CD8-positive, alpha-beta memory T cell (primary cell): Measurements from ENCODE around the gene LCN1. TPM values are rescaled to one million over a fixed set of nuclear protein-coding genes. Genes with fewer than 3 reads are reported as not detected.

Source experiments
- CTCF ChIA-PET: fragments of 350-600 bp; sonication (Branson Sonifier 250); formaldehyde crosslinking; loops from one replicate; lab custom pipeline; 2021; ENCODE audit warnings: antibody characterized with exemption; lab: Charles Lee
- POLR2A ChIA-PET: fragments of 350-600 bp; sonication (Branson Sonifier 250); formaldehyde crosslinking; loops from one replicate; lab custom pipeline; 2021; ENCODE audit warnings: antibody characterized with exemption; lab: Charles Lee
- DNase-seq, 5 donors: peaks; one replicate each; pipeline versions ENCODE4 v3.0.0 to v3.0.0-alpha.2; 2020 to 2022; ENCODE audit warnings: mixed read lengths in 1 of 5
- H3K27ac ChIP-seq: one replicate; pipeline ENCODE4 v1.7.0; 2013; ENCODE audit warnings: low read depth, mild to moderate bottlenecking, low read length, moderate library complexity
- H3K27me3 ChIP-seq: 2 replicates; pipeline ENCODE4 v1.7.0; 2013; ENCODE audit warnings: low read length, mild to moderate bottlenecking; ENCODE audit not compliant: insufficient read depth, poor library complexity, severe bottlenecking
- H3K36me3 ChIP-seq: 2 replicates; pipeline ENCODE4 v1.7.0; 2013; ENCODE audit warnings: mild to moderate bottlenecking, low read length, moderate library complexity; ENCODE audit not compliant: insufficient read depth
- H3K4me1 ChIP-seq: 2 replicates; pipeline ENCODE4 v1.7.0; 2013; ENCODE audit warnings: mild to moderate bottlenecking, low read length, moderate library complexity; ENCODE audit not compliant: insufficient read depth
- H3K4me3 ChIP-seq: 2 replicates; pipeline ENCODE4 v1.7.0; 2013; ENCODE audit warnings: mild to moderate bottlenecking, low read length
- H3K9me3 ChIP-seq: 2 replicates; pipeline ENCODE4 v1.7.0; 2013; ENCODE audit warnings: mild to moderate bottlenecking, low read length
- H3K27ac Mint-ChIP-seq, 8 donors: one replicate each; pipeline ENCODE4 v1.8.0; 2020 to 2021; ENCODE audit warnings: mixed read lengths in 8 of 8, mild to moderate bottlenecking in 6 of 8, inconsistent platforms in 3 of 8, moderate library complexity in 3 of 8
- H3K27me3 Mint-ChIP-seq, 2 donors: one replicate each; pipeline ENCODE4 v1.8.0; 2020 to 2021; ENCODE audit warnings: mixed read lengths in 2 of 2, mild to moderate bottlenecking in 1 of 2, moderate library complexity in 1 of 2
- H3K36me3 Mint-ChIP-seq, 3 donors: one replicate each; pipeline ENCODE4 v1.8.0; 2020 to 2021; ENCODE audit warnings: mixed read lengths in 3 of 3, inconsistent platforms in 1 of 3, mild to moderate bottlenecking in 1 of 3
- H3K4me1 Mint-ChIP-seq, 3 donors: one replicate each; pipeline ENCODE4 v1.8.0; 2020 to 2021; ENCODE audit warnings: mixed read lengths in 3 of 3, inconsistent platforms in 1 of 3, mild to moderate bottlenecking in 1 of 3
- H3K4me3 Mint-ChIP-seq, 7 donors: one replicate each; pipeline ENCODE4 v1.8.0; 2020 to 2021; ENCODE audit warnings: mixed read lengths in 7 of 7, mild to moderate bottlenecking in 6 of 7, moderate library complexity in 4 of 7, inconsistent platforms in 2 of 7
- H3K9me3 Mint-ChIP-seq, 5 donors: one replicate each; pipeline ENCODE4 v1.8.0; 2020 to 2022; ENCODE audit warnings: mixed read lengths in 5 of 5, mild to moderate bottlenecking in 3 of 5, moderate library complexity in 2 of 5, inconsistent platforms in 1 of 5
- polyA plus RNA-seq: library from polyadenylated mRNA; unstranded; fragments of 300-500 nt; fragmentation: Illumina TruSeq; gene quantifications from one replicate; pipeline ENCODE4 v1.2.3, GENCODE V29; 2021
- total RNA-seq, 2 experiments: library from RNA; stranded (reverse); gene quantifications; one replicate each; pipeline ENCODE4 v1.2.3, GENCODE V29; 2021

Gene LCN1
- total and polyA plus RNA-seq, 3 experiments from 2014 or later = not detected

DNA sequence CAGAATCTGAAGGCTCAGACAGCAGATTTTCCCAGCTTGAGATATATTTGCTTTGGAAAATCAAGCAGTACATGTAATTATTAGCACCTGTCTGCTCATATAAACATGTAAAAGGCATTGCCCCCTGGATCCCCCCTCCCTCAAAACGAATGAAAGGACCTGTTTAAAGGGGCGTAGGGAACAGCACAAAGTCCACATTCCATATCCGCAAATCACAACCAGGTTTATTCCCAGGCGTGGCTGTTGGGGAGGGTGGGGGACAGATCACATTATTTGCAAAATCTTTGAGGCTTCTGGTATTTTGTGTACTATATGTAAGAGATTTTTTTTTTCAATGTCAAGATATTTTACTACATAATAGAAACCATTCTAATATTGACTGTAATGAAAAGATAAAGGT is 29.5 kb upstream of the LCN1 start:
- H3K36me3 ChIP-seq = no peaks in the 10 kb centered on the region
- no peaks in the 10 kb centered on the region for H3K4me1 Mint-ChIP-seq
- no peak for DNase-seq
- no peak overlapping the region for H3K27ac ChIP-seq
- no peaks in the 10 kb centered on the region for H3K27me3 ChIP-seq
- H3K4me1 ChIP-seq = no peaks in the 10 kb centered on the region
- no peaks in the 10 kb centered on the region for H3K9me3 Mint-ChIP-seq
- H3K27ac Mint-ChIP-seq = no peak overlapping the region
- ChIA-PET CTCF (interaction anchor here (2.3 kb wide), 1 partner anchor 13 kb away, joined by 7 read pairs; no protein-coding TSS in a partner anchor), POLR2A (no interaction called here)
- H3K27me3 Mint-ChIP-seq = peaks cover 0 to 23% of the 10 kb centered on the region in 2 donors
- H3K4me3 Mint-ChIP-seq = no peak overlapping the region
- no peak overlapping the region for H3K4me3 ChIP-seq
- no peaks in the 10 kb centered on the region for H3K9me3 ChIP-seq
- no peaks in the 10 kb centered on the region for H3K36me3 Mint-ChIP-seq

DNA sequence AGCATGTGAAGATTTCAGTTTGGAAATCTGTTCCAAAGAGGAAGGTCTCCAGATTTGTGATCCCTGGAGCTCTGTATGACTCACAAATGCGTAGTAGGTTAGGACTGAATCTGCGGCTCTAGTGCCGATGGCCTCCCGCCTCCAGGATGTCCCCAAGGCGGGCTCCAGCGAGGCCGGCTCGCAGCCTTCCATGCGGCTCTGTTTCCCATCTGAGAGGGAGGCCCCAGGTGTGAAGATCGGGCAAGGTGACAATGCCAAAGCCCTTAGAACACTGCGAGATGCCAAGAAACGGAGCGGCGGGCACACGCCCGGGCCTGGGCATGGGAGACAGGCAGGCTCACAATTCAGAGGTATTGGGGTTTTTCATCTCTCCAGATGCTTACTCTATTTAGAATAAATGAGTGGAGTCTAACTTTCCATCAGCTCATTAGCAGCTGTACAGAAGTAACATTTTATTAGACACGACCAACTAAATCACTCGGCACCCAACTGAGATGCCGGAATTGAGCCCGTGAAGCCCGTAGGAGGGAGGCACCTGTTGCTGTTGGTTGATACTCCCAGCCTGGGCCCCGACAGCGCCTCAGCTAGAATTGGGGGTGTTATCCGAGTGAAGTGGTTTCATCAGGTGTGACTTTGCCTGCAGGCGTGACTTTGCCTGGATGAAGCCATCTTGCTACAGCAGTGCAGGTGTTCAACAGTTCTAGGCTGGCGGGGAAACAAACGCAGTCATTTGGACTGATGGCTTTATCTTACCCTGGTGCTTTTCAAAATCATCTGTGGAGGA is 28.2 kb upstream of the LCN1 start:
- no peaks in the 10 kb centered on the region for H3K4me1 Mint-ChIP-seq
- no peak overlapping the region for H3K4me3 Mint-ChIP-seq
- no peaks in the 10 kb centered on the region for H3K36me3 ChIP-seq
- H3K9me3 ChIP-seq = no peaks in the 10 kb centered on the region
- no peak overlapping the region for H3K27ac Mint-ChIP-seq
- no peaks in the 10 kb centered on the region for H3K9me3 Mint-ChIP-seq
- H3K27me3 Mint-ChIP-seq = peaks cover 3 to 26% of the 10 kb centered on the region in 2 donors
- H3K4me1 ChIP-seq = no peaks in the 10 kb centered on the region
- no peaks in the 10 kb centered on the region for H3K36me3 Mint-ChIP-seq
- POLR2A ChIA-PET = no interaction called here
- H3K27me3 ChIP-seq = no peaks in the 10 kb centered on the region
- peak in 1 of 5 donors; percentile 26 for DNase-seq
- CTCF ChIA-PET = interaction anchor here (2.3 kb wide), 1 partner anchor 12 kb away, joined by 7 read pairs; no protein-coding TSS in a partner anchor
- no peak overlapping the region for H3K4me3 ChIP-seq
- H3K27ac ChIP-seq = no peak overlapping the region

DNA sequence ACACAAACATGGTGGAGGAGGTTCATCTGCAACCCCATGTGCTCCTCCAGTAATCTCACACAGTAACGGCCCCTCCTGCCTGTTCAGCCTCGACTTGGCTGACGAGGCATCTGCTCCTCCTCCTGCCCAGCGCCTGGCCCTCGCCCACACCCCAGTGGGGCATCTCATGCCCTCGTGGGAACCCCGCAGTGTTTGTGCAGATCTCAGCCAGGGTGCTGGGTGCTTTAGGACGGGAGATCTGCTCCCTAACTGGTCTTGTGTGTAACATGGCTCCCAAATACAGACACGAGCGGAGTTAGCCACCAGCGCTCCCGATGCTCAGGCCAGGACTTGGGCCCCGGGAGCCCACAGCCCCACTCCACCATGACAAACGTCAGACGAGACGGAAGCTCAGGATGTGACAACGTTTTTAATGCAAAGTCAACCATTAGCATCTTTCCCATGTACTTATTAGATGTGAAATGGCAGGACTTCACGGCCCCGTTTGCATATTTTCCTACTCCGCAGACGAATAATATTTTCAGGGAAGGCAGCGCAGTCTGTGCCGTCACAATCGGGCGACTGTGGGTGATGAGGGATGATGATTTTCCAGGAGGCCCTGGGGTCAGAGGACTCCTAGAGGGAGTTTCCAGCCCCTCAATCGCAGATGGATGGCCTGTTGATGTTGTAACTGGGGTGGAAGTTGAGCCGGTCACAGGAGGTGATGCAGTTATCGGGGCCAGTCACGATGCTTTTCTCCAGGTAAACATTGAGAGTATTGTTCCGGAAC is 26.3 kb upstream of the LCN1 start:
- CTCF ChIA-PET = no interaction called here
- no peak overlapping the region for H3K4me3 ChIP-seq
- no peaks in the 10 kb centered on the region for H3K27me3 ChIP-seq
- Mint-ChIP-seq H3K4me3 (peak overlapping the region in 1 of 7 donors; percentile 32), H3K36me3 (no peaks in the 10 kb centered on the region), H3K4me1 (peaks cover 0 to 8% (median 0%) of the 10 kb centered on the region in 3 donors), H3K27ac (peak overlapping the region in 1 of 8 donors; percentile 54), H3K27me3 (peaks cover 3 to 27% of the 10 kb centered on the region in 2 donors), H3K9me3 (no peaks in the 10 kb centered on the region)
- peaks cover 6% of the 10 kb centered on the region for H3K4me1 ChIP-seq
- no peak overlapping the region for H3K27ac ChIP-seq
- DNase-seq = peak in 1 of 5 donors; percentile 14
- POLR2A ChIA-PET = no interaction called here
- no peaks in the 10 kb centered on the region for H3K9me3 ChIP-seq
- no peaks in the 10 kb centered on the region for H3K36me3 ChIP-seq

DNA sequence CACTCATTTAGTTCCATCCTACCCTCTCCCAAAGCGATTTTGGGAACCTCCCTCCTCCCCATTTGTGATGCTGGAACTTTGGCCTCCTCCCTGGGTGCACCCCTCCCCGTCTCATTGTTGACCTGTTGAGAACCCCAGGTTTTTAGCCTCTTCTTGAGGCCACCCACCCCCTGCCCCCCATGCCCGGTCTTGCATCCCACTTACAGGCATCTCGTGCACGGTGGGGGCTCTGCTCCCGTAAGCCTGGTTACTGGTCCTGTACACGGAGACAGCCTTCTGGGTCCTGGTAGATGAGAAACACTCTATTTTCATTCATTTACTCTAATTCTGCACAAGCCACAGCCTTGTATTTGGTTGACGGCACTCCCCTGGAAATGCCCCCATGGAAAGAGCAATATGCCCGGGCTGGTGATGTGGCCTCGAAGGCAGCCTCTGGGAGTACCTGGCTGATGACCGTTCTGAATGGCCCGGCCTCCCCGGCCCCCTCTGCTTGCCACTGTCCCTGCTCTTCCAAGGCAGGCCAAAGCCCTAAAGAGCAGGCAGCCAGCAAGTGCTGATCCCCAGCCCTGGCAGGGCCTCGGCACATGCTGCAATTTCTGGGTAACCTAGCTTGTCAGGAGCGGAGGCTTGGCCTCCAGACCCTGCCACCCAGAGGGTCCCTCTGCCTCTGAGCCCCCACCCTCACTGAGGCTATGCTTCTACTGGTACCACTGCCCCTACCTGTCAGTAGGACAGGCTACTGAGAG is 22.7 kb upstream of the LCN1 start:
- H3K4me3 ChIP-seq = no peak overlapping the region
- ChIA-PET POLR2A (no interaction called here), CTCF (no interaction called here)
- no peak overlapping the region for H3K27ac ChIP-seq
- Mint-ChIP-seq H3K9me3 (no peaks in the 10 kb centered on the region), H3K36me3 (peaks cover 0 to 19% (median 1%) of the 10 kb centered on the region in 3 donors), H3K4me3 (peak overlapping the region in 5 of 7 donors; percentile 79 to 94 (median 89)), H3K27ac (peak overlapping the region in 2 of 8 donors; percentile 34 to 89), H3K4me1 (peaks cover 12 to 29% (median 17%) of the 10 kb centered on the region in 3 donors), H3K27me3 (peaks cover 3 to 12% of the 10 kb centered on the region in 2 donors)
- H3K36me3 ChIP-seq = peaks cover 11% of the 10 kb centered on the region
- H3K27me3 ChIP-seq = no peaks in the 10 kb centered on the region
- DNase-seq = peak in 1 of 5 donors; percentile 32
- peaks cover 23% of the 10 kb centered on the region for H3K4me1 ChIP-seq
- no peaks in the 10 kb centered on the region for H3K9me3 ChIP-seq

DNA sequence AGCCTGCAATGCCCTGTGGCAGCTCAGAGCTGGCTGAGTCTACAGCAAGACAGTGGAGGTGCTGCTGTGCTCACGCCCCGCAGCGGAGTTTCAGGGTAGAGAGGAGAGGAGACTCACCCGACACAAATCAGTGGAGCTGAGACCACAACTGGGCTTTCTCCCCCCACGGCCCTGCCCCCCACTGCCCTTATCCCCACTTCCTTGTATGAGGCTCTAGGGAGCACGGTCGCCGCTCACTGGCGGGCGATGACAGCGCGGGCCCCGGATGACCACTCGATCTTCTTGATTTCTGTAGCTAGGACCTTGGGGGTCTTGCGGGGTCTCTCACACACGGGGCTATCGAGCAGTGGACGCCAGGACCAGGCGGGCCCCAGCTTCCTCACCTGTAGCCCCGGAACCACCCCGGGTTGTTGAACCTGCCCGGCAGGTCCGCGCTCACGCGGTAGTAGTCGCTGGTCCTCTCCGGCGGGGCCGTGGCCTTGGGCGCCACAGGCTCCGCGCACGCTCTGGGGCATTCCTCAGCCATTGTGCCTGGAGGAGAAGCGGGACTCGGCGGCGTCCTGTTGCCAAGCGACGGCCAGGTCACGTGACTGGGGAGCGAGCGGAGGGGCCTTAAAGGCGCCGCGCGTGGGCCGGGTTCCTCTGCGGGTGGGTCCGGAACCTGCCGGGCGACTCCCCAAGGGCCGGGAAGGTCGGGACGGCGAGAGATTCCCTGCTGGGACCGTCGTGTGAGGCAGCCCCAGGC is 21.7 kb upstream of the LCN1 start:
- Mint-ChIP-seq H3K36me3 (peaks cover 0 to 28% (median 4%) of the 10 kb centered on the region in 3 donors), H3K9me3 (no peaks in the 10 kb centered on the region), H3K27me3 (peaks cover 3 to 12% of the 10 kb centered on the region in 2 donors), H3K4me1 (peaks cover 15 to 31% (median 22%) of the 10 kb centered on the region in 3 donors), H3K27ac (peak overlapping the region in 5 of 8 donors; percentile 19 to 89 (median 63)), H3K4me3 (peak overlapping the region; percentile 79 to 94 (median 89))
- POLR2A ChIA-PET = no interaction called here
- Histone ChIP-seq H3K36me3 (peaks cover 18% of the 10 kb centered on the region), H3K4me1 (peaks cover 27% of the 10 kb centered on the region), H3K9me3 (no peaks in the 10 kb centered on the region), H3K27ac (peak overlapping the region; percentile 64), H3K4me3 (peak overlapping the region; percentile 79), H3K27me3 (no peaks in the 10 kb centered on the region)
- DNase-seq = peak; percentile 78 to 93 (median 91)
- CTCF ChIA-PET = interaction anchor here (0.9 kb wide), 1 partner anchor 18 kb away, joined by 4 read pairs; no protein-coding TSS in a partner anchor

DNA sequence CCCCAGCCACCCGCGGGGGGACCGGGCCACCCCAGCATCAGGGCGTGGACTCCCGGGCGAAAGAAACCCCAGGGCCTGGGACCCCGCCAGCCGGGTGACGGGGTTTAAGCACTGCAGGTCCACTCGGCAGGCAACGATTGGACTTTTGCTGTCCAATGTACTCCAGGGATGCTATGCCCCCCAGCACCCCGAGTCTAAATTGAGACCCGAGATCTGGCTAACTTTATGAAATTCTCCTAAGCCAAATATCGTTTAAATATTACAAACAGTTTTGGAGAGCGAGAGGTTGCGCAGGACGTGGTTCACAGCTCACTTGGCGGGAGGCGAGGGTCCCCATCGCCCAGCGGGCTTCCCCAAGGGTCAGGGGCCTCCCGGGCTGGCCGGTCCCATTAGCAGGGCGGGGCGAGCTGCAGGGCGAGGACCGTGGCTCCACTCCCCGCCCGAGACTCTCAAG is 21.1 kb upstream of the LCN1 start:
- H3K4me3 Mint-ChIP-seq = peak overlapping the region; percentile 86 to 98 (median 91)
- H3K4me1 Mint-ChIP-seq = peaks cover 17 to 34% (median 25%) of the 10 kb centered on the region in 3 donors
- no peaks in the 10 kb centered on the region for H3K9me3 Mint-ChIP-seq
- Histone ChIP-seq H3K9me3 (no peaks in the 10 kb centered on the region), H3K4me1 (peaks cover 27% of the 10 kb centered on the region), H3K4me3 (peak overlapping the region; percentile 79), H3K36me3 (peaks cover 18% of the 10 kb centered on the region), H3K27me3 (no peaks in the 10 kb centered on the region), H3K27ac (peak overlapping the region; percentile 64)
- peaks cover 0 to 34% (median 5%) of the 10 kb centered on the region in 3 donors for H3K36me3 Mint-ChIP-seq
- H3K27ac Mint-ChIP-seq = peak overlapping the region in 3 of 8 donors; percentile 21 to 89 (median 77)
- CTCF ChIA-PET = interaction anchor here (0.9 kb wide), 1 partner anchor 19 kb away, joined by 4 read pairs; no protein-coding TSS in a partner anchor
- POLR2A ChIA-PET = no interaction called here
- no peak for DNase-seq
- peaks cover 3 to 6% of the 10 kb centered on the region in 2 donors for H3K27me3 Mint-ChIP-seq
